ENCODE data around the gene CTXND1.

DNA sequence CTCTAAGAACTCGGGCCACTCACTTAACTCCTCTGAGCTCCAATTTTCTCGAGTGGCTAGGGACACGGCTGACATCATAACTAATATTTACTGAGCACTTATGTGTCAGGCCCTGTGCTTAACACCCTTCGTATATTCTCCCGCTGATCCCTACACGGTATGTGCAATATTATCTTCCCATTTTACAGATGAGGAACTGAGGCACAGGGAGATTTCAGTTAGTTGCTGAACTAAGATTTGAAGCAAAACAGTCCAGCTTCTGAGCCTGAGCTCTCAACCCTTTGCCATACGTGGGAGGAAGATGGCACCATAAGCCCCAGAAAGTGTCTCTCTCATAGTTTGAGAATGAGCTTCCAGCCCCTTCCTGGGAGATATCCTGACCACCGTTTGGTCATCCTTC, 79.6 kb downstream of the CTXND1 start:
- TF ChIP-seq, protein P1, sequence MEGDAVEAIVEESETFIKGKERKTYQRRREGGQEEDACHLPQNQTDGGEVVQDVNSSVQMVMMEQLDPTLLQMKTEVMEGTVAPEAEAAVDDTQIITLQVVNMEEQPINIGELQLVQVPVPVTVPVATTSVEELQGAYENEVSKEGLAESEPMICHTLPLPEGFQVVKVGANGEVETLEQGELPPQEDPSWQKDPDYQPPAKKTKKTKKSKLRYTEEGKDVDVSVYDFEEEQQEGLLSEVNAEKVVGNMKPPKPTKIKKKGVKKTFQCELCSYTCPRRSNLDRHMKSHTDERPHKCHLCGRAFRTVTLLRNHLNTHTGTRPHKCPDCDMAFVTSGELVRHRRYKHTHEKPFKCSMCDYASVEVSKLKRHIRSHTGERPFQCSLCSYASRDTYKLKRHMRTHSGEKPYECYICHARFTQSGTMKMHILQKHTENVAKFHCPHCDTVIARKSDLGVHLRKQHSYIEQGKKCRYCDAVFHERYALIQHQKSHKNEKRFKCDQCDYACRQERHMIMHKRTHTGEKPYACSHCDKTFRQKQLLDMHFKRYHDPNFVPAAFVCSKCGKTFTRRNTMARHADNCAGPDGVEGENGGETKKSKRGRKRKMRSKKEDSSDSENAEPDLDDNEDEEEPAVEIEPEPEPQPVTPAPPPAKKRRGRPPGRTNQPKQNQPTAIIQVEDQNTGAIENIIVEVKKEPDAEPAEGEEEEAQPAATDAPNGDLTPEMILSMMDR (conservative IDR thresholded peaks at IDR 0.05; ENCODE audit: low read depth, low read length) = no peak
- no peak for TF ChIP-seq EZH2phosphoT487 (IDR thresholded peaks at IDR 0.05; ENCODE audit: borderline replicate concordance, low read length)

Data from PC-3 (cell line).